ENCODE measurements around the gene PARK7.

DNA sequence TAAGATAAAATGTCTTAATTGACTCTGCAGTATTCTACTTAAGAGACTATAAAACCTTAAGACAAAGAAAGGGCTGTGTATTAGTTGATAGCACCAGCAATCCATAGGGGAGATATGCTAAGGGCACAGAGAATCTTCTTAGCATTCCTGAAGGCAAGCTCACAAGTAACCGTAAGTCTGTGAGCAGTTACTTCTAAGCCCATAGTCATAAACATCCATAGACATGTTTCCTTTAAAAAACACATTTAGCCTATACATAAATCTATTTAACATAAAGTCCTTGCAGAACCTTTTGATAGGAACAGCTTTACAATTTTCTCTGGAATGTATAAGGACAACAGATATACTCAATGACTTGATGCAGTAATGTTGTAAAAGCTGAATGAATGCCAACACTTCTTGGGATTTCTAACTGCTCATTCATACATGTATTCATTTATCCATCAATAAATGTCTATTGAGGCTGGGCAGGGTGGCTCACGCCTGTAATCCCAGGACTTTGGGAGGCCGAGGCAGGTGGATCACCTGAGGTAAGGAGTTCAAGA, 70.9 kb downstream of the PARK7 start:
- TF ChIP-seq POLR2A (IDR thresholded peaks at IDR 0.05; ENCODE audit: low read depth, low read length) (no peak), POLR2AphosphoS5 (IDR thresholded peaks at IDR 0.05; ENCODE audit: low read depth, low read length) (no peak), TAF1 (IDR thresholded peaks at IDR 0.05; ENCODE audit: borderline replicate concordance, low read depth, low read length) (no peak)
